ENCODE results near the gene HRK.

- TF ChIP-seq GABPA (IDR thresholded peaks at IDR 0.05 in 1 of 2, conservative IDR thresholded peaks at IDR 0.05 in 1 of 2) (no peak), JUND (IDR thresholded peaks at IDR 0.05) (no peak), CTCF (IDR thresholded peaks at IDR 0.05; ENCODE audit: low read depth, low read length, missing input control) (no peak), ZBTB33 (IDR thresholded peaks at IDR 0.05) (no peak), TAF1 (conservative IDR thresholded peaks at IDR 0.05) (no peak), REST (IDR thresholded peaks at IDR 0.05) (no peak), FOXA1 (IDR thresholded peaks at IDR 0.05) (no peak), SP1 (IDR thresholded peaks at IDR 0.05) (no peak), EGR1 (IDR thresholded peaks at IDR 0.05; ENCODE audit: low read depth in 2 of 2) (no peak)
These were observed 9.8 kb upstream of the HRK start for GRCh38 chr12:116891019-116891418.
